Skeletal muscle satellite cell (primary cell): Measurements from ENCODE around the gene DLX5.

Experiments
- H3K27me3 ChIP-seq: 2 replicates; pipeline ENCODE4 v1.7.0; 2013; ENCODE audit warnings: low read length; ENCODE audit not compliant: control insufficient read depth, insufficient read depth
- H3K36me3 ChIP-seq: 2 replicates; pipeline ENCODE4 v1.7.0; 2013; ENCODE audit warnings: mild to moderate bottlenecking, control low read depth, low read length; ENCODE audit not compliant: insufficient read depth
- H3K4me1 ChIP-seq: 2 replicates; pipeline ENCODE4 v1.7.0; 2013; ENCODE audit warnings: low read length; ENCODE audit not compliant: control insufficient read depth, insufficient read depth
- H3K4me2 ChIP-seq: 2 replicates; pipeline ENCODE4 v1.7.0; 2013; ENCODE audit warnings: mild to moderate bottlenecking, low read length
- H3K4me3 ChIP-seq: 2 replicates; pipeline ENCODE4 v1.7.0; 2013; ENCODE audit warnings: low read length
- H3K9ac ChIP-seq: 2 replicates; pipeline ENCODE4 v1.7.0; 2013; ENCODE audit warnings: mild to moderate bottlenecking, low read depth, low read length, moderate library complexity
- H3K9me3 ChIP-seq: replicated peaks from 2 replicates; pipeline ENCODE4 v1.7.0; 2013; ENCODE audit warnings: mild to moderate bottlenecking, control low read depth, low read length

DLX5 gene

GRCh38 chr7:97008275-97008917 is 16.2 kb downstream of the DLX5 start:
- no peak overlapping the region for H3K9ac ChIP-seq
- no peak overlapping the region for H3K4me2 ChIP-seq
- H3K4me1 ChIP-seq: peaks cover 6% of the 10 kb centered on the region
- H3K36me3 ChIP-seq: no peaks in the 10 kb centered on the region
- H3K4me3 ChIP-seq: no peak overlapping the region
- no peaks in the 10 kb centered on the region for H3K9me3 ChIP-seq
- H3K27me3 ChIP-seq: peaks cover 88% of the 10 kb centered on the region

GRCh38 chr7:97007583-97007861 is 17.1 kb downstream of the DLX5 start:
- Histone ChIP-seq H3K9ac (no peak overlapping the region), H3K4me1 (peaks cover 6% of the 10 kb centered on the region), H3K36me3 (no peaks in the 10 kb centered on the region), H3K27me3 (peaks cover 88% of the 10 kb centered on the region), H3K4me3 (no peak overlapping the region), H3K4me2 (no peak overlapping the region), H3K9me3 (no peaks in the 10 kb centered on the region)

- H3K36me3 ChIP-seq: no peaks in the 10 kb centered on the region
- H3K4me3 ChIP-seq: no peak overlapping the region
- no peak overlapping the region for H3K9ac ChIP-seq
- H3K27me3 ChIP-seq: peaks cover 88% of the 10 kb centered on the region
- H3K4me2 ChIP-seq: peak overlapping the region; percentile 86
- H3K9me3 ChIP-seq: no peaks in the 10 kb centered on the region
- peaks cover 6% of the 10 kb centered on the region for H3K4me1 ChIP-seq
Observed at GRCh38 chr7:97006816-97007582, 17.6 kb downstream of the DLX5 start.

- H3K9me3 ChIP-seq: no peaks in the 10 kb centered on the region
- no peaks in the 10 kb centered on the region for H3K36me3 ChIP-seq
- peak overlapping the region; percentile 86 for H3K4me2 ChIP-seq
- peaks cover 6% of the 10 kb centered on the region for H3K4me1 ChIP-seq
- no peak overlapping the region for H3K9ac ChIP-seq
- peak overlapping the region; percentile 63 for H3K4me3 ChIP-seq
- H3K27me3 ChIP-seq: peaks cover 88% of the 10 kb centered on the region
Observed at GRCh38 chr7:97006055-97006815, 18.4 kb downstream of the DLX5 start.

- Histone ChIP-seq H3K4me1 (peaks cover 6% of the 10 kb centered on the region), H3K9ac (no peak within 1 kb of the TSS), H3K9me3 (no peaks in the 10 kb centered on the region), H3K36me3 (no peaks in the 10 kb centered on the region), H3K27me3 (peaks cover 90% of the 10 kb centered on the region), H3K4me3 (peak within 1 kb of the TSS; percentile 63), H3K4me2 (peak within 1 kb of the TSS; percentile 86)
Observed at GRCh38 chr7:97005183-97006054, 19.2 kb downstream of the DLX5 start, which contains the start of gene DLX6. Gene DLX6 (plus strand): TSS chr7:97005553. CDS start chr7:97005978, 425 bp downstream.

- H3K36me3 ChIP-seq: no peaks in the 10 kb centered on the region
- peak overlapping the region; percentile 86 for H3K4me2 ChIP-seq
- peak overlapping the region; percentile 58 for H3K4me3 ChIP-seq
- H3K9me3 ChIP-seq: no peaks in the 10 kb centered on the region
- H3K27me3 ChIP-seq: peaks cover 90% of the 10 kb centered on the region
- H3K4me1 ChIP-seq: peaks cover 6% of the 10 kb centered on the region
- no peak overlapping the region for H3K9ac ChIP-seq
Observed at GRCh38 chr7:97004247-97005182, 20.1 kb downstream of the DLX5 start.

- no peak overlapping the region for H3K4me3 ChIP-seq
- peaks cover 6% of the 10 kb centered on the region for H3K4me1 ChIP-seq
- H3K9ac ChIP-seq: no peak overlapping the region
- H3K36me3 ChIP-seq: no peaks in the 10 kb centered on the region
- no peaks in the 10 kb centered on the region for H3K9me3 ChIP-seq
- peaks cover 92% of the 10 kb centered on the region for H3K27me3 ChIP-seq
- no peak overlapping the region for H3K4me2 ChIP-seq
Observed at GRCh38 chr7:97003262-97004246, 21.1 kb downstream of the DLX5 start.

- H3K4me3 ChIP-seq: no peak overlapping the region
- H3K27me3 ChIP-seq: peaks cover 92% of the 10 kb centered on the region
Observed at GRCh38 chr7:97002555-97003261, 21.9 kb downstream of the DLX5 start.

More at GRCh38 chr7:97002555-97003261, 21.9 kb downstream of the DLX5 start:
- Histone ChIP-seq H3K9me3 (no peaks in the 10 kb centered on the region), H3K4me2 (no peak overlapping the region), H3K4me1 (peaks cover 6% of the 10 kb centered on the region), H3K9ac (no peak overlapping the region), H3K36me3 (no peaks in the 10 kb centered on the region)
